Measurements from ENCODE around the gene ARMC6. TPM values are rescaled to one million over a fixed set of nuclear protein-coding genes. Genes with fewer than 3 reads are reported as not detected.

Gene ARMC6
- total and polyA plus RNA-seq, 2 of the 13 experiments (the other 11 are each of a cell fraction or from before 2014, with no cell fraction given), result 16.2 to 36.8 TPM

DNA sequence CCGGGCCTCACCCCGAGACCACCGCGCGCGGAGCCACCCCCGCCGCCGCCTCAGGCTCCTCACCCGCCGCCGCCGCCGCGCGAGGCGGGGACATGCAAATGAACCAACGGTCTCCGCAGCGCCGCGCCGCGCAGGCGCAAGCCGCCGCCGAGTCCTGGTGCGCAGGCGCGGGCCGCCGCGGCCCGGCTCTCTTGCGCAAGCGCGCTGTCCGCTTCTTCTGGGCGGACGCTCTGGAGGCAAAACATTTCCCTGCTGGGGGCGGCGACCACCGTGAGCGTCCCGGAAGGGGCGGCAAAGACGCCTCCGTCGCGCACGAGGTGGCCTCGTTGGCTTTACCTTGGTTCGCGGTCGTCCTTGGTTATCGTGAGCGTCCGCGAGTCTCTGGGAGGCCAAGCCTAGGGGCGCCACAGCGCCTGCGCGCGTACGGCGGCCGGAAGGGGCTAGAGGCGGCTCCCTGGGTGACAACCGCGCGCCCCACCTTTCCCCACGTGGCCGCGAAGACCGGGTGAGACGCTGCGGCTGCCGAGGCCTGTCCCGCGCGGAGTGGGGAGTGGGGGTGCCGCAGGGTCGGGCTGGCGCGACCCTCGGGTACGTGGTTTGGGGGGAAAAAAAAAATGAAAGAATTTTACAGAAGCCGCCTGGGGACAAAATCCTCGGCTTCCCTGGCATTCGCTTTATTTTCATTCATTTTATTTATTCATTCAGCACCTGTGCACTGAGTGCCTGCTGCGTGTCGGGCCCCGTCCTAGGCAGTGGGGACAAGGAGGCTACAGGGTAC, at the start of gene ARMC6, which contains the start of gene SUGP2 (continued):
- TF ChIP-seq HDAC1 (CRISPR knock-in tag; IDR thresholded peaks at IDR 0.05), result peak; percentile 98
- no peak for TF ChIP-seq AGO1 (IDR thresholded peaks at IDR 0.05; ENCODE audit: low read depth, low read length, poor library complexity, severe bottlenecking)
- TF ChIP-seq, protein P1, sequence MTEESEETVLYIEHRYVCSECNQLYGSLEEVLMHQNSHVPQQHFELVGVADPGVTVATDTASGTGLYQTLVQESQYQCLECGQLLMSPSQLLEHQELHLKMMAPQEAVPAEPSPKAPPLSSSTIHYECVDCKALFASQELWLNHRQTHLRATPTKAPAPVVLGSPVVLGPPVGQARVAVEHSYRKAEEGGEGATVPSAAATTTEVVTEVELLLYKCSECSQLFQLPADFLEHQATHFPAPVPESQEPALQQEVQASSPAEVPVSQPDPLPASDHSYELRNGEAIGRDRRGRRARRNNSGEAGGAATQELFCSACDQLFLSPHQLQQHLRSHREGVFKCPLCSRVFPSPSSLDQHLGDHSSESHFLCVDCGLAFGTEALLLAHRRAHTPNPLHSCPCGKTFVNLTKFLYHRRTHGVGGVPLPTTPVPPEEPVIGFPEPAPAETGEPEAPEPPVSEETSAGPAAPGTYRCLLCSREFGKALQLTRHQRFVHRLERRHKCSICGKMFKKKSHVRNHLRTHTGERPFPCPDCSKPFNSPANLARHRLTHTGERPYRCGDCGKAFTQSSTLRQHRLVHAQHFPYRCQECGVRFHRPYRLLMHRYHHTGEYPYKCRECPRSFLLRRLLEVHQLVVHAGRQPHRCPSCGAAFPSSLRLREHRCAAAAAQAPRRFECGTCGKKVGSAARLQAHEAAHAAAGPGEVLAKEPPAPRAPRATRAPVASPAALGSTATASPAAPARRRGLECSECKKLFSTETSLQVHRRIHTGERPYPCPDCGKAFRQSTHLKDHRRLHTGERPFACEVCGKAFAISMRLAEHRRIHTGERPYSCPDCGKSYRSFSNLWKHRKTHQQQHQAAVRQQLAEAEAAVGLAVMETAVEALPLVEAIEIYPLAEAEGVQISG (CRISPR knock-in tag; IDR thresholded peaks at IDR 0.05), result peak; percentile 73
- TF ChIP-seq KLF15 (CRISPR knock-in tag; IDR thresholded peaks at IDR 0.05; ENCODE audit: borderline replicate concordance), result peak; percentile 93; the same call in 1 of the 2 replicates
- no peak for TF ChIP-seq RELA (CRISPR knock-in tag; IDR thresholded peaks at IDR 0.05)
- TF ChIP-seq, protein P2, sequence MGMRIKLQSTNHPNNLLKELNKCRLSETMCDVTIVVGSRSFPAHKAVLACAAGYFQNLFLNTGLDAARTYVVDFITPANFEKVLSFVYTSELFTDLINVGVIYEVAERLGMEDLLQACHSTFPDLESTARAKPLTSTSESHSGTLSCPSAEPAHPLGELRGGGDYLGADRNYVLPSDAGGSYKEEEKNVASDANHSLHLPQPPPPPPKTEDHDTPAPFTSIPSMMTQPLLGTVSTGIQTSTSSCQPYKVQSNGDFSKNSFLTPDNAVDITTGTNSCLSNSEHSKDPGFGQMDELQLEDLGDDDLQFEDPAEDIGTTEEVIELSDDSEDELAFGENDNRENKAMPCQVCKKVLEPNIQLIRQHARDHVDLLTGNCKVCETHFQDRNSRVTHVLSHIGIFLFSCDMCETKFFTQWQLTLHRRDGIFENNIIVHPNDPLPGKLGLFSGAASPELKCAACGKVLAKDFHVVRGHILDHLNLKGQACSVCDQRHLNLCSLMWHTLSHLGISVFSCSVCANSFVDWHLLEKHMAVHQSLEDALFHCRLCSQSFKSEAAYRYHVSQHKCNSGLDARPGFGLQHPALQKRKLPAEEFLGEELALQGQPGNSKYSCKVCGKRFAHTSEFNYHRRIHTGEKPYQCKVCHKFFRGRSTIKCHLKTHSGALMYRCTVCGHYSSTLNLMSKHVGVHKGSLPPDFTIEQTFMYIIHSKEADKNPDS (CRISPR knock-in tag; IDR thresholded peaks at IDR 0.05), result no peak
- TF ChIP-seq ATRX (CRISPR knock-in tag; IDR thresholded peaks at IDR 0.05; ENCODE audit: borderline replicate concordance), result no peak
- TF ChIP-seq MAFK (conservative IDR thresholded peaks at IDR 0.05 in 1 of 2, IDR thresholded peaks at IDR 0.05 in 1 of 2; ENCODE audit: low read length in 2 of 2), result no peak
- TF ChIP-seq EED (CRISPR knock-in tag; IDR thresholded peaks at IDR 0.05), result peak; percentile 78
- TF ChIP-seq MATR3 (CRISPR knock-in tag; IDR thresholded peaks at IDR 0.05), result no peak
- TF ChIP-seq ZNF205 (CRISPR knock-in tag; IDR thresholded peaks at IDR 0.05), result peak; percentile 80; the same call in 1 of the 2 replicates
- TF ChIP-seq PAF1 (CRISPR knock-in tag; IDR thresholded peaks at IDR 0.05), result no peak
- peak; percentile 83; the same call in 1 of the 2 replicates for TF ChIP-seq WIZ (CRISPR knock-in tag; IDR thresholded peaks at IDR 0.05)
- TF ChIP-seq, protein P3, sequence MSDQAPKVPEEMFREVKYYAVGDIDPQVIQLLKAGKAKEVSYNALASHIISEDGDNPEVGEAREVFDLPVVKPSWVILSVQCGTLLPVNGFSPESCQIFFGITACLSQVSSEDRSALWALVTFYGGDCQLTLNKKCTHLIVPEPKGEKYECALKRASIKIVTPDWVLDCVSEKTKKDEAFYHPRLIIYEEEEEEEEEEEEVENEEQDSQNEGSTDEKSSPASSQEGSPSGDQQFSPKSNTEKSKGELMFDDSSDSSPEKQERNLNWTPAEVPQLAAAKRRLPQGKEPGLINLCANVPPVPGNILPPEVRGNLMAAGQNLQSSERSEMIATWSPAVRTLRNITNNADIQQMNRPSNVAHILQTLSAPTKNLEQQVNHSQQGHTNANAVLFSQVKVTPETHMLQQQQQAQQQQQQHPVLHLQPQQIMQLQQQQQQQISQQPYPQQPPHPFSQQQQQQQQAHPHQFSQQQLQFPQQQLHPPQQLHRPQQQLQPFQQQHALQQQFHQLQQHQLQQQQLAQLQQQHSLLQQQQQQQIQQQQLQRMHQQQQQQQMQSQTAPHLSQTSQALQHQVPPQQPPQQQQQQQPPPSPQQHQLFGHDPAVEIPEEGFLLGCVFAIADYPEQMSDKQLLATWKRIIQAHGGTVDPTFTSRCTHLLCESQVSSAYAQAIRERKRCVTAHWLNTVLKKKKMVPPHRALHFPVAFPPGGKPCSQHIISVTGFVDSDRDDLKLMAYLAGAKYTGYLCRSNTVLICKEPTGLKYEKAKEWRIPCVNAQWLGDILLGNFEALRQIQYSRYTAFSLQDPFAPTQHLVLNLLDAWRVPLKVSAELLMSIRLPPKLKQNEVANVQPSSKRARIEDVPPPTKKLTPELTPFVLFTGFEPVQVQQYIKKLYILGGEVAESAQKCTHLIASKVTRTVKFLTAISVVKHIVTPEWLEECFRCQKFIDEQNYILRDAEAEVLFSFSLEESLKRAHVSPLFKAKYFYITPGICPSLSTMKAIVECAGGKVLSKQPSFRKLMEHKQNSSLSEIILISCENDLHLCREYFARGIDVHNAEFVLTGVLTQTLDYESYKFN (CRISPR knock-in tag; conservative IDR thresholded peaks at IDR 0.05), result peak; percentile 37; the same call in 1 of the 2 replicates
- no peak for TF ChIP-seq SCMH1 (CRISPR knock-in tag; IDR thresholded peaks at IDR 0.05; ENCODE audit: borderline replicate concordance)
- TF ChIP-seq, protein P4, sequence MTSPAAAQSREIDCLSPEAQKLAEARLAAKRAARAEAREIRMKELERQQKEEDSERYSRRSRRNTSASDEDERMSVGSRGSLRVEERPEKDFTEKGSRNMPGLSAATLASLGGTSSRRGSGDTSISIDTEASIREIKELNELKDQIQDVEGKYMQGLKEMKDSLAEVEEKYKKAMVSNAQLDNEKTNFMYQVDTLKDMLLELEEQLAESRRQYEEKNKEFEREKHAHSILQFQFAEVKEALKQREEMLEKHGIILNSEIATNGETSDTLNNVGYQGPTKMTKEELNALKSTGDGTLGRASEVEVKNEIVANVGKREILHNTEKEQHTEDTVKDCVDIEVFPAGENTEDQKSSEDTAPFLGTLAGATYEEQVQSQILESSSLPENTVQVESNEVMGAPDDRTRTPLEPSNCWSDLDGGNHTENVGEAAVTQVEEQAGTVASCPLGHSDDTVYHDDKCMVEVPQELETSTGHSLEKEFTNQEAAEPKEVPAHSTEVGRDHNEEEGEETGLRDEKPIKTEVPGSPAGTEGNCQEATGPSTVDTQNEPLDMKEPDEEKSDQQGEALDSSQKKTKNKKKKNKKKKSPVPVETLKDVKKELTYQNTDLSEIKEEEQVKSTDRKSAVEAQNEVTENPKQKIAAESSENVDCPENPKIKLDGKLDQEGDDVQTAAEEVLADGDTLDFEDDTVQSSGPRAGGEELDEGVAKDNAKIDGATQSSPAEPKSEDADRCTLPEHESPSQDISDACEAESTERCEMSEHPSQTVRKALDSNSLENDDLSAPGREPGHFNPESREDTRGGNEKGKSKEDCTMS (CRISPR knock-in tag; conservative IDR thresholded peaks at IDR 0.05), result no peak; the same call in 1 of the 2 replicates
- TF ChIP-seq ZFP36L2 (CRISPR knock-in tag; IDR thresholded peaks at IDR 0.05), result peak; percentile 36; the same call in 1 of the 2 replicates
- peak; percentile 53 for TF ChIP-seq MED1 (CRISPR knock-in tag; IDR thresholded peaks at IDR 0.05)

Data from HepG2 (cell line).